Fibroblast of skin of right quadriceps (primary cell): ENCODE data around the gene KCNH3.

Source experiments
- DNase-seq: peaks from one replicate; pipeline ENCODE4 v3.0.0-alpha.2; 2013

KCNH3 gene

GRCh38 chr12:49548822-49549648, 10.2 kb downstream of the KCNH3 start:
- DNase-seq, result peak; percentile 33

- DNase-seq, result no peak
Observed at GRCh38 chr12:49549735-49550692, 11.2 kb downstream of the KCNH3 start.

GRCh38 chr12:49550693-49551252, 11.9 kb downstream of the KCNH3 start:
- DNase-seq, result no peak

- DNase-seq, result no peak
Observed at GRCh38 chr12:49552014-49552413, 13.2 kb downstream of the KCNH3 start.

GRCh38 chr12:49552425-49552824, 13.6 kb downstream of the KCNH3 start:
- no peak for DNase-seq

- no peak for DNase-seq
Observed at GRCh38 chr12:49552899-49553298, 14.1 kb downstream of the KCNH3 start.

GRCh38 chr12:49553512-49554088, 14.8 kb downstream of the KCNH3 start:
- DNase-seq, result no peak

GRCh38 chr12:49554266-49554665, 15.4 kb downstream of the KCNH3 start:
- no peak for DNase-seq

- DNase-seq, result no peak
Observed at GRCh38 chr12:49555631-49556390, 17.0 kb downstream of the KCNH3 start.

GRCh38 chr12:49556391-49557186, 17.8 kb downstream of the KCNH3 start:
- no peak for DNase-seq

- DNase-seq, result no peak
Observed at GRCh38 chr12:49557187-49557916, 18.5 kb downstream of the KCNH3 start.

GRCh38 chr12:49557917-49558215, 19.0 kb downstream of the KCNH3 start:
- no peak for DNase-seq

GRCh38 chr12:49558526-49558925, 19.7 kb downstream of the KCNH3 start:
- no peak for DNase-seq

- no peak for DNase-seq
Observed at GRCh38 chr12:49559011-49559675, 20.3 kb downstream of the KCNH3 start.

GRCh38 chr12:49560695-49561094, 21.9 kb downstream of the KCNH3 start:
- DNase-seq, result no peak

GRCh38 chr12:49562233-49562632, 23.4 kb downstream of the KCNH3 start:
- no peak for DNase-seq

GRCh38 chr12:49562831-49563230, 24.0 kb downstream of the KCNH3 start:
- DNase-seq, result no peak

GRCh38 chr12:49563951-49564685, 25.3 kb downstream of the KCNH3 start:
- no peak for DNase-seq

- no peak for DNase-seq
Observed at GRCh38 chr12:49564686-49565405, 26.0 kb downstream of the KCNH3 start.
